ENCODE measurements around the gene FAM20B. TPM values are rescaled to one million over a fixed set of nuclear protein-coding genes. Genes with fewer than 3 reads are reported as not detected.

The FAM20B gene
- total RNA-seq, 1 experiment from 2014 or later: 30.0 TPM

GRCh38 chr1:179029321-179029759 lies 3.6 kb downstream of the FAM20B start:
- peak overlapping the region; percentile 59 for H3K9ac ChIP-seq (ENCODE audit: low read length)
- peak overlapping the region; percentile 88 for H3K27ac ChIP-seq (ENCODE audit: low read length)
- no peaks in the 10 kb centered on the region for H3K27me3 ChIP-seq (ENCODE audit: low read length)
- peak; percentile 54 for DNase-seq
- H2AFZ ChIP-seq (ENCODE audit: low read length): no peak overlapping the region
- no peaks in the 10 kb centered on the region for H3K36me3 ChIP-seq (ENCODE audit: insufficient read depth, low read length)
- H3K9me2 ChIP-seq (replicated peaks; ENCODE audit: insufficient read depth, low read length): no peaks in the 10 kb centered on the region
- H3K4me2 ChIP-seq (ENCODE audit: low read depth, low read length, poor library complexity, severe bottlenecking): peak overlapping the region; percentile 57
- peaks cover 76% of the 10 kb centered on the region for H3K79me2 ChIP-seq (ENCODE audit: low read length)
- H3K4me1 ChIP-seq (ENCODE audit: low read length): peaks cover 81% of the 10 kb centered on the region
- H4K20me1 ChIP-seq (ENCODE audit: insufficient read depth, low read depth, low read length): no peaks in the 10 kb centered on the region
- H3K4me3 ChIP-seq (ENCODE audit: low read length): peak overlapping the region; percentile 45
- H3K9me3 ChIP-seq (ENCODE audit: low read length): no peaks in the 10 kb centered on the region

DNA sequence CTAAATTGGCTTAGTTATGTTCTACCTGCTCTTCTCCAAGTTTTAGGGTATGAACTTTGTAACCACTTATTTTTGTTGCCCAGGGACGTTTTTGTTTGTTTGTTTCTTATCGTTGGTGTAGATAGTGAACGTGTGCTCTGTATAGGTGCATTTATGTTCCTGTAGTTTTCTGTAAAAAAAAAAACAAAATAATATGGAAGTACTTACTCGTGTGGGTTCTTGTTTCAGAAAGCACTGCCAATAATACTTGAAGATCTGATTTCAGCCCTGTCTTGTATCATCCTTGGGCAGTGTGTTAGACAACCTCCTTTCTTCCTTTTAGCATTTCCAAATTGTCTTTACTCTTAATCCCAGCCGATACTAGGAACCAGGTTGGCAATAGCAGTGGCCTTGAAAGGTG lies 4.4 kb downstream of the FAM20B start:
- no peak for DNase-seq
- peak overlapping the region; percentile 59 for H3K9ac ChIP-seq (ENCODE audit: low read length)
- H3K36me3 ChIP-seq (ENCODE audit: insufficient read depth, low read length): no peaks in the 10 kb centered on the region
- H4K20me1 ChIP-seq (ENCODE audit: insufficient read depth, low read depth, low read length): no peaks in the 10 kb centered on the region
- H3K4me2 ChIP-seq (ENCODE audit: low read depth, low read length, poor library complexity, severe bottlenecking): peak overlapping the region; percentile 57
- no peak overlapping the region for H2AFZ ChIP-seq (ENCODE audit: low read length)
- H3K27me3 ChIP-seq (ENCODE audit: low read length): no peaks in the 10 kb centered on the region
- no peaks in the 10 kb centered on the region for H3K9me3 ChIP-seq (ENCODE audit: low read length)
- no peaks in the 10 kb centered on the region for H3K9me2 ChIP-seq (replicated peaks; ENCODE audit: insufficient read depth, low read length)
- H3K79me2 ChIP-seq (ENCODE audit: low read length): peaks cover 84% of the 10 kb centered on the region
- peak overlapping the region; percentile 45 for H3K4me3 ChIP-seq (ENCODE audit: low read length)
- peak overlapping the region; percentile 88 for H3K27ac ChIP-seq (ENCODE audit: low read length)
- peaks cover 88% of the 10 kb centered on the region for H3K4me1 ChIP-seq (ENCODE audit: low read length)

GRCh38 chr1:179030683-179031082 lies 5.0 kb downstream of the FAM20B start:
- Histone ChIP-seq H3K36me3 (ENCODE audit: insufficient read depth, low read length) (no peaks in the 10 kb centered on the region), H3K27ac (ENCODE audit: low read length) (peak overlapping the region; percentile 88), H3K27me3 (ENCODE audit: low read length) (no peaks in the 10 kb centered on the region), H3K9ac (ENCODE audit: low read length) (peak overlapping the region; percentile 59), H3K9me3 (ENCODE audit: low read length) (no peaks in the 10 kb centered on the region), H3K9me2 (replicated peaks; ENCODE audit: insufficient read depth, low read length) (no peaks in the 10 kb centered on the region), H3K4me1 (ENCODE audit: low read length) (peaks cover 89% of the 10 kb centered on the region), H3K4me3 (ENCODE audit: low read length) (peak overlapping the region; percentile 45), H3K4me2 (ENCODE audit: low read depth, low read length, poor library complexity, severe bottlenecking) (peak overlapping the region; percentile 57), H4K20me1 (ENCODE audit: insufficient read depth, low read depth, low read length) (no peaks in the 10 kb centered on the region), H2AFZ (ENCODE audit: low read length) (no peak overlapping the region), H3K79me2 (ENCODE audit: low read length) (peaks cover 90% of the 10 kb centered on the region)
- no peak for DNase-seq

- no peaks in the 10 kb centered on the region for H3K9me3 ChIP-seq (ENCODE audit: low read length)
- peak overlapping the region; percentile 88 for H3K27ac ChIP-seq (ENCODE audit: low read length)
- no peak for DNase-seq
- peaks cover 96% of the 10 kb centered on the region for H3K79me2 ChIP-seq (ENCODE audit: low read length)
- H3K4me3 ChIP-seq (ENCODE audit: low read length): peak overlapping the region; percentile 45
- H2AFZ ChIP-seq (ENCODE audit: low read length): no peak overlapping the region
- H3K36me3 ChIP-seq (ENCODE audit: insufficient read depth, low read length): no peaks in the 10 kb centered on the region
- H3K9me2 ChIP-seq (replicated peaks; ENCODE audit: insufficient read depth, low read length): no peaks in the 10 kb centered on the region
- H3K4me1 ChIP-seq (ENCODE audit: low read length): peaks cover 95% of the 10 kb centered on the region
- H3K27me3 ChIP-seq (ENCODE audit: low read length): no peaks in the 10 kb centered on the region
- no peaks in the 10 kb centered on the region for H4K20me1 ChIP-seq (ENCODE audit: insufficient read depth, low read depth, low read length)
- H3K4me2 ChIP-seq (ENCODE audit: low read depth, low read length, poor library complexity, severe bottlenecking): peak overlapping the region; percentile 57
- H3K9ac ChIP-seq (ENCODE audit: low read length): peak overlapping the region; percentile 59
Observed at GRCh38 chr1:179031284-179031683, 5.6 kb downstream of the FAM20B start.

- H3K4me3 ChIP-seq (ENCODE audit: low read length): peak overlapping the region; percentile 45
Observed at GRCh38 chr1:179031855-179032513, 6.3 kb downstream of the FAM20B start.

DNA sequence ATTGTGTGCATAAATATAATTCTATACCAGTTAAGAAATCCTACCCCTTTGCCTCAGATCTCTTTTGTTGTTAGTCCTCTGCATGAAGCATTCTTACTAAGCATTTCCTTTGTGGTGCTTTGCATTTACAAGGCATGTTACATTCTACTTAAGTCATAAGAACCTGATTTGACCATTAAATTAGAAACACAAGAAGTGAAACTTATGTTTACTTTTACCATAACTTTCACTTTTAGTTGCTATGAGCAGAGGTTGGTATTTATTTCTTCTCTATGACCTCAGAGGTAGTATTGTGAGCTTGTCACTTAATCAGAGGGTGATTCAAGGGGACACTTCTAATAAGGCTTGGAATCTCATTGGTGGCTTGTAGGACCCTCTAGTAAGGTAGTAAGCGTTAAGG lies 9.0 kb downstream of the FAM20B start:
- H3K27ac ChIP-seq (ENCODE audit: low read length): peak overlapping the region; percentile 68
- DNase-seq: peak; percentile 68
- peak overlapping the region; percentile 57 for H3K4me2 ChIP-seq (ENCODE audit: low read depth, low read length, poor library complexity, severe bottlenecking)
- H3K4me1 ChIP-seq (ENCODE audit: low read length): peaks cover 83% of the 10 kb centered on the region
- peak overlapping the region; percentile 32; the same call in 1 of the 2 replicates for H3K4me3 ChIP-seq (ENCODE audit: low read length)
- no peaks in the 10 kb centered on the region for H3K27me3 ChIP-seq (ENCODE audit: low read length)
- H3K36me3 ChIP-seq (ENCODE audit: insufficient read depth, low read length): no peaks in the 10 kb centered on the region
- no peaks in the 10 kb centered on the region for H3K9me3 ChIP-seq (ENCODE audit: low read length)
- H3K9me2 ChIP-seq (replicated peaks; ENCODE audit: insufficient read depth, low read length): no peaks in the 10 kb centered on the region
- no peaks in the 10 kb centered on the region for H4K20me1 ChIP-seq (ENCODE audit: insufficient read depth, low read depth, low read length)
- peaks cover 98% of the 10 kb centered on the region for H3K79me2 ChIP-seq (ENCODE audit: low read length)
- H3K9ac ChIP-seq (ENCODE audit: low read length): peak overlapping the region; percentile 51
- no peak overlapping the region for H2AFZ ChIP-seq (ENCODE audit: low read length)

More at GRCh38 chr1:179031855-179032513, 6.3 kb downstream of the FAM20B start:
- Histone ChIP-seq H3K9me2 (replicated peaks; ENCODE audit: insufficient read depth, low read length) (no peaks in the 10 kb centered on the region), H3K79me2 (ENCODE audit: low read length) (peaks cover 99% of the 10 kb centered on the region), H3K4me2 (ENCODE audit: low read depth, low read length, poor library complexity, severe bottlenecking) (peak overlapping the region; percentile 57), H2AFZ (ENCODE audit: low read length) (no peak overlapping the region), H3K27ac (ENCODE audit: low read length) (peak overlapping the region; percentile 88), H4K20me1 (ENCODE audit: insufficient read depth, low read depth, low read length) (no peaks in the 10 kb centered on the region), H3K9ac (ENCODE audit: low read length) (peak overlapping the region; percentile 59), H3K36me3 (ENCODE audit: insufficient read depth, low read length) (no peaks in the 10 kb centered on the region), H3K9me3 (ENCODE audit: low read length) (no peaks in the 10 kb centered on the region), H3K4me1 (ENCODE audit: low read length) (peaks cover 100% of the 10 kb centered on the region), H3K27me3 (ENCODE audit: low read length) (no peaks in the 10 kb centered on the region)
- DNase-seq: peak; percentile 55

DNA sequence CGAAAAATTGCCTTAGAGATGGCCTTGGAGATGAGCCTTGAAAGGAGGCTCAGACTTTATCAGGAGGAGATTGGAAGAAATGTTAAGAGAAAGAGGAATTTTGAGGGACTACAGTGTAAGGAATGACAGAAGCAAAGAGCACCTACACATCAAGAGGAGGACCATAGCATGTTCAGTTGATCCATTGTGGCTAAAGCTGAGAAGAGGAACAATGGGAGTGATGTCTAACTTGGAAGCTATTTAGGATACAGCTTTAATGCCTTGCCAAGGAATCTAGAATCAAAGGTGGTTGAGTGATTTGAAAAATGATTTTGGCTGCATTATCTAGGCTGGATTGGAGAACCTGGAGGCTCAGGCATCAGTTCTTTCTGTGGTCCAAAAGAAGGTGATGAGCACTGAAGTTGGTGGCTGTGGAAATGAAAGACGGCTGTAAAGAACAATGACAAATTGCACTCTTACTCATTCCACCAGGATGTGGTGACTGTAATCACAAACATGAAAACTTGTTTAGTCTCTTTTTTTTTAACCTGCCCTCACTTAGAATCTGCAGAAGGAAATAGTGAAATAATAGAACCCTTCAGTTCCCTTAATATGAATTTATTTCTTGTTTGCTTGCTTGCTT lies 11.3 kb downstream of the FAM20B start:
- Histone ChIP-seq H2AFZ (ENCODE audit: low read length) (no peak overlapping the region), H3K9me2 (replicated peaks; ENCODE audit: insufficient read depth, low read length) (no peaks in the 10 kb centered on the region), H3K4me3 (ENCODE audit: low read length) (no peak overlapping the region), H4K20me1 (ENCODE audit: insufficient read depth, low read depth, low read length) (no peaks in the 10 kb centered on the region), H3K79me2 (ENCODE audit: low read length) (peaks cover 84% of the 10 kb centered on the region), H3K4me1 (ENCODE audit: low read length) (peaks cover 60% of the 10 kb centered on the region), H3K36me3 (ENCODE audit: insufficient read depth, low read length) (no peaks in the 10 kb centered on the region), H3K27ac (ENCODE audit: low read length) (peak overlapping the region; percentile 68; the same call in 1 of the 2 replicates), H3K9me3 (ENCODE audit: low read length) (no peaks in the 10 kb centered on the region), H3K27me3 (ENCODE audit: low read length) (no peaks in the 10 kb centered on the region), H3K4me2 (ENCODE audit: low read depth, low read length, poor library complexity, severe bottlenecking) (no peak overlapping the region), H3K9ac (ENCODE audit: low read length) (no peak overlapping the region)
- no peak for DNase-seq

DNA sequence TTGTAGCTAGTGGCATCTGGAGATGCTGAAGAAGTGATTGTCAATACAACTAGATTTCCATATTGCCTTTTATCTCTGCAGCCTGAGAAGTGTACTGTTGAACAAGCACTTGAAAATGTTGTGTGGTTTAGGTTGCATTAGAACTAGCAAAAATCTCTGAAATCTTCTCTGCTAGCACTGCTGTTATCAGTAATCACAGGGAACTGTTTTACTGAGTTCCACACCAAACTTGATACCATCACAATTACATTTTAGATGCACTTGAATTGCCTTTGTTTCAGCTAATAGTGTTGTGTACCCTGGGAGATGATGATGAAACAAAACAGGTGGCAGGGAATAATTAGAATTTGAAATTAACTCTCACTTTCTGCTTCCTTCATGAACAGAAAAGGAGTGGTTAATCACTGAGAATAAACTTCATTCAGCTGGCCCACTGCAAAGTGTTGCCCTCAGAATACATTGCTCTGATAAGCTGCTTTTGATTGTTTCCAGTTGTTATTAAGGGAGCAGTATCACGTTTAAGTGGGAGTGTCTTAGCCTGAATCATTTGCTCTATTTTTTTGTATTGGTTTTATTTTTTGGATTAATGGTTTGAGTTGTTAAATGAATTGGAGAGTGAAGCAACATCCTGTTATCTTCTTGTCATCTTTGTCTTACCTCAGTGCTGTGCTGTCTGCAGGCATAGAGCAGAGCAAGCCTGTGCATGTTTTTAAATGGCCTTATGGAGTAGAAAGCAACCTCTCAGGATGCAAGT lies 13.0 kb downstream of the FAM20B start:
- Histone ChIP-seq H3K9me2 (replicated peaks; ENCODE audit: insufficient read depth, low read length) (no peaks in the 10 kb centered on the region), H2AFZ (ENCODE audit: low read length) (no peak overlapping the region), H4K20me1 (ENCODE audit: insufficient read depth, low read depth, low read length) (no peaks in the 10 kb centered on the region), H3K36me3 (ENCODE audit: insufficient read depth, low read length) (peaks cover 3% of the 10 kb centered on the region; the same call in 1 of the 2 replicates), H3K27me3 (ENCODE audit: low read length) (no peaks in the 10 kb centered on the region), H3K9ac (ENCODE audit: low read length) (no peak overlapping the region), H3K9me3 (ENCODE audit: low read length) (no peaks in the 10 kb centered on the region), H3K79me2 (ENCODE audit: low read length) (peaks cover 84% of the 10 kb centered on the region), H3K4me3 (ENCODE audit: low read length) (no peak overlapping the region), H3K4me2 (ENCODE audit: low read depth, low read length, poor library complexity, severe bottlenecking) (no peak overlapping the region), H3K4me1 (ENCODE audit: low read length) (peaks cover 43% of the 10 kb centered on the region), H3K27ac (ENCODE audit: low read length) (peak overlapping the region; percentile 52)
- peak; percentile 39 for DNase-seq
